ENCODE data around the gene TGOLN2. TPM values are rescaled to one million over a fixed set of nuclear protein-coding genes. Genes with fewer than 3 reads are reported as not detected.

TGOLN2 gene
- total and polyA plus RNA-seq, 2 of the 13 experiments (the other 11 are each of a cell fraction or from before 2014, with no cell fraction given): 99.6 to 155 TPM

GRCh38 chr2:85324639-85325465, 2.9 kb downstream of the TGOLN2 start (continued):
- TF ChIP-seq NPAS2 (CRISPR knock-in tag; IDR thresholded peaks at IDR 0.05; ENCODE audit: borderline replicate concordance) (no peak), AHR (CRISPR knock-in tag; IDR thresholded peaks at IDR 0.05) (peak; percentile 55; the same call in 1 of the 2 replicates), PHB2 (IDR thresholded peaks at IDR 0.05; ENCODE audit: partially characterized antibody) (no peak), CHCHD3 (CRISPR knock-in tag; IDR thresholded peaks at IDR 0.05) (no peak), FOXA1 (IDR thresholded peaks at IDR 0.05) (no peak), FOXA1 (CRISPR knock-in tag; IDR thresholded peaks at IDR 0.05) (peak; percentile 30), HNF4G (IDR thresholded peaks at IDR 0.05; ENCODE audit: borderline replicate concordance, low read depth, low read length) (peak; percentile 79), HNF4G (CRISPR knock-in tag; IDR thresholded peaks at IDR 0.05; ENCODE audit: borderline replicate concordance, low read depth) (peak; percentile 88; the same call in 1 of the 2 replicates), ZNF281 (CRISPR knock-in tag; IDR thresholded peaks at IDR 0.05; ENCODE audit: borderline replicate concordance) (no peak), PRDM15 (CRISPR knock-in tag; IDR thresholded peaks at IDR 0.05) (peak; percentile 24; the same call in 1 of the 2 replicates), POLR2AphosphoS2 (IDR thresholded peaks at IDR 0.05; ENCODE audit: low read depth, low read length) (peak; percentile 46; the same call in 1 of the 2 replicates), ARNT2 (CRISPR knock-in tag; IDR thresholded peaks at IDR 0.05; ENCODE audit: low read depth) (peak; percentile 64; the same call in 1 of the 2 replicates), GTF3A (CRISPR knock-in tag; conservative IDR thresholded peaks at IDR 0.05) (no peak), U2AF2 (IDR thresholded peaks at IDR 0.05; ENCODE audit: low read depth, low read length) (no peak), MAFG (CRISPR knock-in tag; IDR thresholded peaks at IDR 0.05) (no peak), CSRNP1 (CRISPR knock-in tag; IDR thresholded peaks at IDR 0.05) (no peak), FOXA3 (CRISPR knock-in tag; IDR thresholded peaks at IDR 0.05) (peak; percentile 90), ZNF251 (CRISPR knock-in tag; IDR thresholded peaks at IDR 0.05) (no peak), FUBP1 (CRISPR knock-in tag; IDR thresholded peaks at IDR 0.05; ENCODE audit: borderline replicate concordance) (no peak)

Measured in HepG2 (cell line).